Erythroblast (primary cell): Measurements from ENCODE around the gene ADD1.

Experiments
- GATA1 ChIP-seq: IDR thresholded peaks from 2 replicates; pipeline ENCODE4 v1.6.1; 2011; ENCODE audit warnings: low read depth, mild to moderate bottlenecking, control low read depth, low read length, moderate library complexity
- POLR2A ChIP-seq: IDR thresholded peaks from 2 replicates; pipeline ENCODE4 v1.6.1; 2011; ENCODE audit warnings: mild to moderate bottlenecking, low read length

DNA sequence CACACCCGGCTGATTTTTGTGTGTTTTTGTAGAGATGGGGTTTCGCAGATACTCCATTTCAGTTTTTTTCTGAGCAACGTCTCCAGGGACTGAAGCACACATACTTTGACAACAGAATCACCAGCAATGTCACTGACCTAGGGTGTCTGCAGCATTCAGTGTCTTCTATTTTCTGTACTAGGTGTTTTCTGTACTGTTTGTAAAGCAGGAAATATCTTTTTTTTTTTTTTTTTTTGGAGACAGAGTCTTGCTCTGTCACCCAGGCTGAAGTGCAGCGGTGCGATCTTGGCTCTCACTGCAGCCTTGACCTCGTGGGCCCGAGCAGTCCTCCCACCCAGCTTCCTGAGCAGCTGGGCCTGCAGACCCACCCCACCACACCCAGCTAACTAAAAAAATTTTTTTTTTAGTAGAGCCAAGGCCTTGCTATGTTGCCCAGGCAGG lies 8.9 kb downstream of the ADD1 start:
- TF ChIP-seq POLR2A (no peak), GATA1 (no peak)
